Central memory CD8-positive, alpha-beta T cell (primary cell): ENCODE results near the gene CMC1.
"Not testable (repeated sequence)": the region's sequence is repeated elsewhere in the genome, so short reads cannot be mapped to it uniquely, and the experiment has no call there.

Experiments
- ATAC-seq: fragments of 150-1000 bp; cut with Tn5 transposase; replicated peaks from 2 replicates; pipeline ENCODE4 v1.10.0; 2022; ENCODE audit warnings: mild to moderate bottlenecking, moderate FRiP score, moderate number of reproducible peaks; ENCODE audit not compliant: poor library complexity, severe bottlenecking; ENCODE audit errors: extremely low read depth
- DNase-seq, 2 donors: peaks; one replicate each; pipeline ENCODE4 v3.0.0; 2021; ENCODE audit warnings: low spot score in 2 of 2
- H3K27ac Mint-ChIP-seq: one replicate; pipeline ENCODE4 v1.8.0; 2022; ENCODE audit warnings: low read depth, mild to moderate bottlenecking, moderate library complexity, mixed read lengths
- H3K27me3 Mint-ChIP-seq: one replicate; pipeline ENCODE4 v1.8.0; 2022; ENCODE audit warnings: mixed read lengths
- H3K36me3 Mint-ChIP-seq: one replicate; pipeline ENCODE4 v1.8.0; 2022; ENCODE audit warnings: mild to moderate bottlenecking, moderate library complexity, mixed read lengths; ENCODE audit not compliant: insufficient read depth
- H3K4me1 Mint-ChIP-seq: one replicate; pipeline ENCODE4 v1.8.0; 2022; ENCODE audit warnings: mixed read lengths
- H3K4me3 Mint-ChIP-seq: one replicate; pipeline ENCODE4 v1.8.0; 2022; ENCODE audit warnings: mild to moderate bottlenecking, moderate library complexity, mixed read lengths
- H3K9me3 Mint-ChIP-seq: one replicate; pipeline ENCODE4 v1.8.0; 2022; ENCODE audit warnings: mixed read lengths

CMC1 gene

GRCh38 chr3:28241221-28242160 lies at the start of gene CMC1:
Gene CMC1 (plus strand): TSS chr3:28241619. CDS start chr3:28241794, 175 bp downstream.
- H3K27me3 Mint-ChIP-seq, result no peaks in the 10 kb centered on the region
- H3K4me1 Mint-ChIP-seq, result peaks cover 77% of the 10 kb centered on the region
- H3K27ac Mint-ChIP-seq, result peak within 1 kb of the TSS; percentile 76
- H3K9me3 Mint-ChIP-seq, result no peaks in the 10 kb centered on the region
- H3K36me3 Mint-ChIP-seq, result peaks cover 15% of the 10 kb centered on the region
- ATAC-seq (peak; percentile 68), DNase-seq (peak; percentile 64)
- peak within 1 kb of the TSS; percentile 89 for H3K4me3 Mint-ChIP-seq

DNA sequence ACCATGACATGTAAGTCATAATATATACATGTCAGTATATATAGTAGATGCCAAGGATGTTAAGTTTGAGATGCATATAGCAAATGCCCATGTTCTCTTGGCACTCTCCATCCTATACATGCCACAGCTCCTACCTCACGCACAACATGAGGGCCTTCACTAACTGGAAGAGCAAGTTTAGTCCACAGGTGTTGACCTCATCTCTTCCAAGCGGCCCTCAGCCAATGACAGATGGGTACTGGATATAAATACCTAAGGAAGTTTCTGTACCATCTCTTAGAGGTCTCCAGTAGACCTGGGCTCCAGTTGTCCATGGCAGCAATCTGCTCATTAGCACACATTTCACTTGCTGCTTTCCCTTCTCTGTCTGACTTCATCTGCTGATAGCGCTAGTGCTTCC lies 43.3 kb upstream of the CMC1 start:
- Mint-ChIP-seq H3K27me3 (no peaks in the 10 kb centered on the region), H3K27ac (no peak overlapping the region), H3K4me1 (peaks cover 8% of the 10 kb centered on the region), H3K4me3 (no peak overlapping the region), H3K9me3 (no peaks in the 10 kb centered on the region), H3K36me3 (peaks cover 1% of the 10 kb centered on the region)
- DNase-seq, result no peak
- no peak for ATAC-seq

DNA sequence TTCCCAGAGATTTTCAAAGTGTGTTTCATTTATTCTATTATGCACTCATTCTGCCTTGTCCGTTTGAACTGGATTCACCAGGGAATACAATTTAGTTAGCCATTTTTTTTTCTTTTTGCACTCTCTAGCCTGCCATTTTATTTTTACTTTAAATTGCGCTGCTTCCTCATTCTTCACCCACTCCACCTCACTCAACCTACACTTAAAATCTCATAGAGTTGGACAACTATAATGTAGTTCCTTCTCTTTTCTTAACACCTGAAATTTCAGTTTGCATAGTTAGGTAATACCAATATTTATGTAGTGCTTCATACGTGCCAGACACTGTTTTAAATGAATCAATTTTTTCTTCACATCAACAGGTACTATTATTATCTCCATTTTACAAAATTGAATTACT lies 42.4 kb upstream of the CMC1 start:
- no peak overlapping the region for H3K27ac Mint-ChIP-seq
- H3K4me3 Mint-ChIP-seq, result no peak overlapping the region
- no peak for DNase-seq
- H3K27me3 Mint-ChIP-seq, result no peaks in the 10 kb centered on the region
- no peaks in the 10 kb centered on the region for H3K9me3 Mint-ChIP-seq
- no peak for ATAC-seq
- peaks cover 8% of the 10 kb centered on the region for H3K4me1 Mint-ChIP-seq
- peaks cover 1% of the 10 kb centered on the region for H3K36me3 Mint-ChIP-seq

DNA sequence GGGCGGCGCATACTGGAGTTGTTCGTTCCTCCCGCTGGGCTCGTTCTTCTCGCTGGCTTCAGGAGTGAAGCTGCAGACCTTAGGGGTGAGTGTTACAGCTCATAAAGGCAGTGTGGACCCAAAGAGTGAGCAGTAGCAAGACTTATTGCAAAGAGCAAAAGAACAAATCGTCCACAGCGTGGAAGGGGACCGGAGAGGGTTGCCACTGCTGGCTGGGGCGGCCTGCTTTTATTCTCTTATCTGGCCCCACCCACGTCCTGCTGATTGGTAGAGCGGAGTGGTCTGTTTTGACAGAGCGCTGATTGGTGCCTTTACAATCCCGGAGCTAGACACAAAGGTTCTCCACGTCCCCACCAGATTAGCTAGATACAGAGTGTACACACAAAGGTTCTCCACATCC lies 41.8 kb upstream of the CMC1 start:
- not testable (repeated sequence) for ATAC-seq, H3K4me1 Mint-ChIP-seq, H3K27me3 Mint-ChIP-seq, H3K36me3 Mint-ChIP-seq, H3K9me3 Mint-ChIP-seq, H3K27ac Mint-ChIP-seq, DNase-seq
- peak overlapping the region; percentile 43 for H3K4me3 Mint-ChIP-seq

- peak overlapping the region; percentile 4 for H3K27ac Mint-ChIP-seq
- not testable (repeated sequence) for DNase-seq, H3K27me3 Mint-ChIP-seq, ATAC-seq, H3K36me3 Mint-ChIP-seq, H3K9me3 Mint-ChIP-seq
- H3K4me3 Mint-ChIP-seq, result peak overlapping the region; percentile 65
- peaks cover 13% of the 10 kb centered on the region for H3K4me1 Mint-ChIP-seq
These were observed 41.0 kb upstream of the CMC1 start for GRCh38 chr3:28200366-28200848.

GRCh38 chr3:28206479-28206878 lies 34.9 kb upstream of the CMC1 start:
- Mint-ChIP-seq H3K27me3 (no peaks in the 10 kb centered on the region), H3K4me3 (peak overlapping the region; percentile 73), H3K9me3 (no peaks in the 10 kb centered on the region), H3K4me1 (peaks cover 64% of the 10 kb centered on the region), H3K36me3 (peaks cover 9% of the 10 kb centered on the region), H3K27ac (peak overlapping the region; percentile 26)
- ATAC-seq (no peak), DNase-seq (no peak)

DNA sequence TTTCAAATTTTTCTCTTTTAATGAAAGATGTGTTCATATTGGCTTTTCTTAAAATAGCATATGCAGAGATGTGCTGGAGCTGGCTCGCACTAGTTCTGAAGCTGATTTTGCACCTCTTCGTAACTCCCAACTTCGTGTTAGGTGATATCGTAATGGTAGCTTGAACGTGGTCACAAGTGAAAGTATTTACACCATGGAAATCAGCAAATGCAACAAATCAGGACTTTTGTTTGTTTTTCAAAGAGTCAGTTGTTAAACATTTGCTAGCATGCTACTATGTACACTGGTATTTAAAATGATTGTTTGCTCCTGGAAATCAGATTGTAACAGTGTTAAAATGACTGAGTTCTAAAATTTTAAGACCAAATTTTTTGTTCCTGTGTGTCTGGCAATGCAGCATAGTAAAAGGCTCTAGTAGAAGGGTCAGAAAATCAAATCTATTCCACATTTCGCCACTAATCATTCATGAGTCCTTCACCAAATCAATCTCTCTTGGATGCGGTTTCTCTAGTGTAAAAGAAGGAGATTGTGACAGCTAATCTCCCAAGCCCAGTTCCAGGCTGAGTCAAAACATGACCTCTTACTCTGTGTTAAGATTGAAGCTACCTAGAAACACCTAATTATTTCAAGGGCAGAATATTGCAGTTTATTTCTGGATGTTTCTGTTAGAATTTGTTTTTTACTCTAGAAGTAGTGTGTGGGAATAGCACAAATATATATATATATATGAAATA lies 34.3 kb upstream of the CMC1 start:
- DNase-seq (no peak), ATAC-seq (peak; percentile 57)
- H3K9me3 Mint-ChIP-seq, result no peaks in the 10 kb centered on the region
- peak overlapping the region; percentile 26 for H3K27ac Mint-ChIP-seq
- H3K27me3 Mint-ChIP-seq, result no peaks in the 10 kb centered on the region
- peaks cover 12% of the 10 kb centered on the region for H3K36me3 Mint-ChIP-seq
- H3K4me1 Mint-ChIP-seq, result peaks cover 70% of the 10 kb centered on the region
- peak overlapping the region; percentile 73 for H3K4me3 Mint-ChIP-seq

DNA sequence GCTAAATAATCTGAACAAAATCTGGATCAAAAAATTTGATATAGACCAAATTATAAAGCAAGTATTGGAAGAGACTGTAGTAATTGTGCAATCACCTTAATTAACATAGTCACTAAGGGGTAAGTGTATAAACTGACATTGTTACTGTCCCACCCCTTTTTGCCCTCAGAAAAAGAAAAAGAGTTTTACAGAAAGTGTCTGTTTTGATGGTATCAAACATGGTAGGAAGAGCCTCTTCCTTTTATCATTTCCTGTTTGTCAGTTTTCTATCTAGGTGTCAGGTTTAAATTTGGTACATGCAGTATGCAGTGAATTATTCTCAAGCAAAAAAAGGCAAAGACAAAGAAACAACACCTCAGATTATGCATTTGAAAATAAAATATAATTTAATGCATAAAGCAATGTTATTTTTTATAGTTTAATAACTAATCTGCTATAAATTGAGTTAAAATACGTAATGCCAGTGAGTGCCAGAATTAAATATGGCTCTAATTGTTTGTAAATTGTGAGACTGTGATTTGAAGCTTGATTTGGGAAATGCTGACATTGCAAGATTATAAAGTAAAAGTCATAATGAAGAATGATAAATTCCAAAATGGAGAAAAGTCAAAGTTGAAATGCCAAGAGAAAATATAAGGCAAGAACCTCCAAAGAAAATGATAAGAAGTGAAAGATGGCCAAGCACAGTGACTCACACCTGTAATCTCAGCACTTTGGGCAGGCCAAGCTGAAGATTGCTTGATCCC lies 30.3 kb upstream of the CMC1 start:
- peaks cover 11% of the 10 kb centered on the region for H3K9me3 Mint-ChIP-seq
- peaks cover 10% of the 10 kb centered on the region for H3K36me3 Mint-ChIP-seq
- peaks cover 56% of the 10 kb centered on the region for H3K4me1 Mint-ChIP-seq
- H3K27ac Mint-ChIP-seq, result peak overlapping the region; percentile 58
- no peak for DNase-seq
- no peaks in the 10 kb centered on the region for H3K27me3 Mint-ChIP-seq
- H3K4me3 Mint-ChIP-seq, result peak overlapping the region; percentile 33
- peak; percentile 74 for ATAC-seq

DNA sequence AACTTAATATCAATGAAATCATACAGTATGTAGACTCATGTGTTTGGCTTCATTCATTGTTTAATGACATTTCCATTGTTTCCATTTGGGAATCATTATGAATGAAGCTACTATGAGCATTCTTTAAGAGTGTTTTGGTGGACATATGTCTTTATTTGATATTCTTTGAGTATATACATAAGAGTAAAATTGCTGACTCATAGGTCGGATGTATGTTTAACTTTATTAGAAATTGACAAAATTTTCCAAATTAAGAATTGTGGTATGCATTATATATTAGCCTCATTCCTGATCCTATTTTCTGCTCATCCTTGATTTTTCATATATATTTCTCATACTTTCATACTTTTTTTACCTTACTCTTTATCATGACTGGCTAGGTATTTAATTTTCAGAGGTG lies 28.7 kb upstream of the CMC1 start:
- H3K9me3 Mint-ChIP-seq, result peaks cover 16% of the 10 kb centered on the region
- peaks cover 49% of the 10 kb centered on the region for H3K4me1 Mint-ChIP-seq
- H3K4me3 Mint-ChIP-seq, result no peak overlapping the region

DNA sequence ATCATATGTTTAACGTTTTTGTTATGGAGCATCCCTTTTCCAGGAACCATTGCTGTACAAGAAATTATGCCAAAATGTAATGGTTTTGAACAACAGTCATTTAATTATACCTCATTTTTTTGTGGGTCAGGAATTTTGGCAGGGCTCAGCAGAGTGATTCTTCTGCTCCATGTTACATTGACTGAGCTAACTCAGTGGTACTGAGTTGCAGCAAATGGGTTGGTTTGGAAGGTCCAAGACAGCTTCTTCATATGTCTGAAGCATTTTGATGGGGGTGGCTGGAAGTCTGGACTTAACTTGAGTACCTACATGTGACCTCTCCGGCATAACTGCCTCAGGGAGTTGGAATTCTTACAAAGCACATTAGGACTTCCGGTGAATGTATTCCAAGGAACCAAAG lies 26.0 kb upstream of the CMC1 start:
- Mint-ChIP-seq H3K9me3 (peaks cover 16% of the 10 kb centered on the region), H3K27me3 (no peaks in the 10 kb centered on the region), H3K27ac (no peak overlapping the region), H3K4me1 (peaks cover 45% of the 10 kb centered on the region), H3K4me3 (no peak overlapping the region), H3K36me3 (peaks cover 11% of the 10 kb centered on the region)
- ATAC-seq (no peak), DNase-seq (no peak)

More for the DNA sequence above, 28.7 kb upstream of the CMC1 start:
- Mint-ChIP-seq H3K27ac (no peak overlapping the region), H3K36me3 (peaks cover 12% of the 10 kb centered on the region), H3K27me3 (no peaks in the 10 kb centered on the region)
- ATAC-seq (no peak), DNase-seq (no peak)

DNA sequence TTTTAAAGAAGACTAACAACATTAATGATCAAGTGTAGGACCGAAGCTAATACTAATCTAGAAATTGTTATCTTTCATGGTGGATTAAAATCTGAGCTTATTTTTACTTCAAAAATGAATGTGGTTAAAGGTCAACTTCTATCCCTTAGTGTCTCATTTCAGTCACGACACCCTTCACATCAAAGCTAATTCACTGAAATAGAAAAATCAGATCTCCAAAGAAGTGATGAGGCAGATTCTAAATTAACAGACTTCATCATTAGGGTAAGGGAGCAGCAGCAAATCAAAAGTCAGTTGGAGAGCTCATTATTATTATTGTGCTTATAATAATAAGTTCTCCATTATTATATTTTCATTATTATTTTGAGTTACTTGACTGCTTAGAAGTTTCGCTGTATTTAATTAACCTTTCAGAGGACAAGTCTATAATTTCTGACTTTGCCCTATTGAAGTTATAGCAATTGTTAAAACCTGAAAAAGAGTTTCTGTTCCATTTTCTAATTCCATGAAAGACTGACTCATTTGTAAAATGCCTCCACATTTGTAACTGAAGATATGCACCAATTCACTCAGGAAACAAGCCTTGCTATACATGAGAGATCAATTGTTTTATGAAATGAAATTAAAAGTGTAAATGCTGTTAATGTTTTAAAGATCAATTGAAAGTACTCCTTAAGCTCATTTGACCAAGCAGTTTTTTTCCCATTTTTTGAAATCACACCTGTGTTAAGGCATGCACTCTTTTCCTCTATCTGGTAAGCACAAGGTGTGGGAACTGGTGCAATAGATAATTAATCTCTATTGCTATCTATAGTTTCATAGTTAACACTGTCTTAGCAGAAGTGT lies 23.1 kb upstream of the CMC1 start:
- Mint-ChIP-seq H3K9me3 (peaks cover 21% of the 10 kb centered on the region), H3K4me3 (peak overlapping the region; percentile 50), H3K36me3 (peaks cover 4% of the 10 kb centered on the region), H3K27me3 (no peaks in the 10 kb centered on the region), H3K27ac (peak overlapping the region; percentile 73), H3K4me1 (peaks cover 40% of the 10 kb centered on the region)
- DNase-seq (no peak), ATAC-seq (peak; percentile 81)

GRCh38 chr3:28218917-28219198 lies 22.6 kb upstream of the CMC1 start:
- Mint-ChIP-seq H3K27ac (peak overlapping the region; percentile 73), H3K4me3 (peak overlapping the region; percentile 50)

More at GRCh38 chr3:28218917-28219198, 22.6 kb upstream of the CMC1 start:
- H3K9me3 Mint-ChIP-seq, result peaks cover 16% of the 10 kb centered on the region
- no peak for DNase-seq
- H3K36me3 Mint-ChIP-seq, result peaks cover 4% of the 10 kb centered on the region
- ATAC-seq, result no peak
- no peaks in the 10 kb centered on the region for H3K27me3 Mint-ChIP-seq
- H3K4me1 Mint-ChIP-seq, result peaks cover 40% of the 10 kb centered on the region
